Fibroblast of skin of right quadriceps (primary cell): ENCODE measurements around the gene ZNHIT2.
A peak's percentile ranks its signal among the peaks of the same experiment; 100 is the strongest.
"Not testable (repeated sequence)": the region's sequence is repeated elsewhere in the genome, so short reads cannot be mapped to it uniquely, and the experiment has no call there.

Experiments
- DNase-seq: peaks from one replicate; pipeline ENCODE4 v3.0.0-alpha.2; 2013

ZNHIT2 gene

GRCh38 chr11:65118891-65119669, 1.6 kb upstream of the ZNHIT2 start:
- not testable (repeated sequence) for DNase-seq

- DNase-seq, result no peak
Observed at GRCh38 chr11:65118097-65118837, 766 bp upstream of the ZNHIT2 start.

DNA sequence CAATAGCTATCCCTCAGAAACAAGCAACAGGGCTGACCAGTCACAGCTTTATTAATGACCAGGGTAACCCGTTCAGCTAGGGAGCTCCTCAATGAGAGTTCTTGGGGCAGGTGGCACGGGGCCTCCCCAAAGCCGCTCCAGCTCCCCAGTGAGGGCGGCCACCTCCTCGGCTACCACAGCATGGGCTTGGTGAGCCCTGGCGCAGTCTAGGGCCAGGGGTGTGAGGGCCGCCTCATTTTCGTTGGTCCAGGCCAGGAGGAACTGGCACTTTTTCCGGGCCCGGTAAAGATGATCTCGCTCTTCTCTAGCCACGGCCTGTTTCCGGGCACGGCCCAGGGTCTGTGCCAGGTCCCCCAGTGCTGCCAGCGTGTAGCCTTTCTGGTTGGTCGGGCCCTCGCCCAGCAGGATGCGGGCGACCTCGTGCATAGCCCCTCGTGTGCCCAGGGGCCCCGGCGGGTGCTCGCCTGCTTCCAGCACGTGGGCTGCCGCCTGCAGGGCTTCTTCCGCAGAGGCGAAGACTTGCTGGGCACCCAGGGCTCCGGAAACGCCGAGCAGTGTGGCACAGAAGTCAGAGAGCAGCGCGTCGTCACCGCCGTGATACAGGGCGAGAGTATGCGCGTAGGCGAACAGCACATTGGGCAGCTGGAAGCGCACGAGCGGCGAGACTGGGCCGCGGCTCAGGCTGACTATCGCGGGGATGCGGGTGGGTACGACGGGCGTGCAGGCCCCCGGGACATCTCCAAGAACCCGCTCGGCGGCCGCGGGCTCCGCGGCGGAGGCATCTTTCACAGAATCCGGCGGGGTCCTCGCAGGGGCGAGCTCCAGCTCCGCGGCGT, 913 bp downstream of the ZNHIT2 start:
- DNase-seq, result no peak

GRCh38 chr11:65115361-65116082, 2.0 kb downstream of the ZNHIT2 start:
- no peak for DNase-seq

DNA sequence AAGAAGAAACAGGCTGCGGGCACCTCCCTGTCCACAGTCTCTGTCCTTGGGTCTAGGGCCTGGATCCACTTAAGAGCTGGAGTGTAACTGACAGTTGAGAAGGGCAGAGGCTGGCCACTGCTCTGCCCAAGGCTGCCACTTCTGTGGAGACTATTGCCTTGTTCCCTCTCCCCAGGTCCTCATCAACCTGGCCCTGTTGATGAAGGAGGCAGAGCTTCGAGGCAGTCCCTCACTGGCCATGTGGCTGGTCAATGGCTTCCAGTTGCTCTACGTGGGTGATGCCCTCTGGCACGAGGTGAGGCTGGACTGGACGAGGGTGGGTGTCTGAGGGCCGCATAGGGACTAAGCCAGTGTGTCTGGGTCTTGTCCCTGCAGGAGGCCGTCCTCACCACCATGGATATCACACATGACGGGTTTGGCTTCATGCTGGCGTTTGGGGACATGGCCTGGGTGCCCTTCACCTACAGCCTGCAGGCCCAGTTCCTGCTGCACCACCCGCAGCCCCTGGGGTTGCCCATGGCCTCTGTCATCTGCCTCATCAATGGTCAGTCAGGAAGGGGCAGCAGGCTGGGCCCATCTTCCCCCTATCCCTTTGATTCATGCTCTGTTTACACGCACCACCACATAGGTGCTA, 2.8 kb downstream of the ZNHIT2 start:
- no peak for DNase-seq

DNA sequence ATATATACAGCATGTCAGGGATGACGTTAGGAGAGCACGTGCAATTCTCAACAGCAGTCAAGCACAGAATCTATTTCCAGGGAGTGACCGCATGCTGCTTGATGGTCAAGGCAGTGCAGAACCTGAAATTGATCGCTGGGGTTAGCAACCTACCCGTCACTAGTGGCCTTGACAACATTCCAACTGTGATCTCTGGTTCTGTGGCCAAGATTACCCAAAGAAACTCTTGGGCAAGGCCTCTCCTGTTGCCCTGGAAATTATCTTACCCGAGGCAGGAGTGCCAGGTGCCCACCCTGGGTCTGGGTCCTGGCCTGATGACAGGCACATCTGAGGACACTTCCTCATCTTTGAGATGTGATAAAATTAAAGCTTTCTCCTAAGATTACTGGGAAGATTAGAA, 3.7 kb downstream of the ZNHIT2 start:
- DNase-seq, result no peak

DNA sequence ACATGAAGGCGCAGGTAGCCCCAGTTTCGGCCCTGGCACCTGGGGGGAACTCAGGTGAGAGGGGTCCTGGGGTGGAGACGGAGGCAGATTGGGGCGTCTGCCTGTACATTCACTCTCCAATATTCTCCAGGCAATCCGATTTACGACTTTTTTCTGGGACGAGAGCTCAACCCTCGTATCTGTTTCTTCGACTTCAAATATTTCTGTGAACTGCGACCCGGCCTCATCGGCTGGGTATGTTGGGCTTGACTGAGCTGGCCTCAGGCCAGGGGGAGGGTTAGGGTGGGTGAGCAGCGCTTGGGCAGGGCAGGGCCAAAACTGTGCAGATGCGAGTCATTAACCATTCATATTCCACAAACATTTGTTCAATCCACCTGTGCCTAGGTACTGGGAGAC, 4.1 kb downstream of the ZNHIT2 start:
- DNase-seq, result no peak

DNA sequence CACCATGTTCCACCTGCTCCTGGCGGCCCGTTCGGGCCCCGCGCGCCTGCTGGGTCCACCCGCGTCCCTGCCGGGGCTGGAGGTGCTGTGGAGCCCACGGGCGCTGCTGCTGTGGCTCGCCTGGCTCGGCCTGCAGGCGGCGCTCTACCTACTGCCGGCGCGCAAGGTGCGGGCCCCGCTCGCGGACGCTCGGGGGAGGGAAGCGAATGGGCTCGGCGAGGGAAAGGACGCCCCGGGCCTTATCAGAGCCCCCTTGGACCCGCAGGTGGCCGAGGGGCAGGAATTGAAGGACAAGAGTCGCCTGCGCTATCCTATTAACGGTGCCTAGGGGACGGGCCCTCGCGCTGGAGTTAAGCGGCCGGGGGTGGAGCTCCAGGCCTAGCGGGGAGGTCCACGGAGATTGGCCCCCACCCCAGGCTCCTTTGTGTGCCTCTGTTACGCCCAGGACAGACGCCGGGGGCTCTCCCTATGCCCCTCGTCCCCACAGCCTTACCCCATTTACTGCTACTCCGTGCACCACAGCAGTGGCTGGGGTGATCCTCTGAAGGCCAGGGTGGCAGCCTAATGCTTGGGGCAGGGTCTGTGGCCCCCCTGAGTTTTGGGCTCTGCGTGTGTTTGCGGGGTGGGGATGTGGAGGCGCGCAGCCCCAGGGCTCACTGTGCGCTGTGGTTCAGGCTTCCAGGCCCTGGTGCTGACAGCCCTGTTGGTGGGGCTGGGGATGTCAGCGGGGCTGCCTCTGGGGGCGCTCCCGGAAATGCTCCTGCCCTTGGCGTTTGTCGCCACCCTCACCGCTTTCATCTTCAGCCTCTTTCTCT, 4.7 kb downstream of the ZNHIT2 start:
- no peak for DNase-seq

GRCh38 chr11:65111744-65112545, 5.6 kb downstream of the ZNHIT2 start, which contains the start of gene TM7SF2:
Gene TM7SF2 (plus strand): TSS chr11:65111872. CDS start chr11:65112016, 144 bp downstream.
- DNase-seq, result peak; percentile 87

DNA sequence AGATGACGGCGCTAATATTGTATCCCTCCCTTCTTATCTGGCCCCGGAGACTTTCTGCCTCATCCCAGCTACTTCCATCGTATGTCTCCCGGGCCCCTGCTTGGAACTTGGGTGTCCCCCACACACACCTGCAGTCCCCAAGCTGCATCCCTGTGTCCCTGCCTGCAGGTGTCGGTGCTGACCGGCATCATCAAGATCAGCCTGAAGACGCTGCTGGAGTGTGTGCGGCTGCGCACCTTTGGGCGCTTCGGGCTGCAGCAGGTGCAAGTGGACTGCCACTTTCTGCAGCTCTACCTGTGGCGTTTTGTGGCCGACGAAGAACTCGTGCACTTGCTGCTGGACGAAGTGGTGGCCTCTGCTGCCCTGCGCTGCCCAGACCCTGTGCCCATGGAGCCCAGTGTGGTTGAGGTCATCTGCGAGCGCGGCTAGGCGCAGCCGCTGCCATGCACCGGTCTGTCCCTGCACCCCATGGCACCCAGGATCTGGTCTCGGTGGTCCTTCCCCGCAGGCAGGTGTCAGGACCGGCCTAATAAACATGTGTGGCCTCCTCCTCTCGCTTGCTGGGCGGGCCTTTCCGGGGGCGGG, 6.2 kb downstream of the ZNHIT2 start:
- no peak for DNase-seq

DNA sequence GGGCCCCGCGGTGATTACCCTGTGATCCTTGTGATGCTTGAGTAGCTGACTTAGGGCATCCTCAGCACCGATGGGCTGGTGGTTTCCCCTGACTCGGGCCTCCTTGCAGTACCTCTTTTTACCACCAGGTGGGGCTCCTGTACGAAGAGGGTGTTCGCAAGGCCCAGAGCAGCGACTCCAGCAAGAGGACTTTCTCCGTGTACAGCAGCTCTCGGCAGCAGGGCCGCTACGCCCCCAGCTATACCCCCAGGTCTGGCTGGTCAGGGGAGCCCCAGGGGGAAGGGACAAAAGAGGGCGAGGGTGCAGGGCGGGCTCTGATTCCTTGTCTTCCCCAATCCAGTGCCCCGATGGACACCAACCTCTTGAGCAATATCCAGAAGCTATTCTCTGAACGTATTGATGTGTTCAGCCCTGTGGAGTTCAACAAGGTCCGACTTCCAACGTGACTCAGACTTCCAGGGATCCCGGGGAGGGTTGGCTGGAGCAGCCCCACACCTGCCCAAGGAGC, 7.1 kb downstream of the ZNHIT2 start:
- DNase-seq, result peak; percentile 67

- DNase-seq, result no peak
Observed at GRCh38 chr11:65109231-65110198, 8.0 kb downstream of the ZNHIT2 start.

GRCh38 chr11:65108469-65109123, 8.9 kb downstream of the ZNHIT2 start:
- DNase-seq, result no peak

DNA sequence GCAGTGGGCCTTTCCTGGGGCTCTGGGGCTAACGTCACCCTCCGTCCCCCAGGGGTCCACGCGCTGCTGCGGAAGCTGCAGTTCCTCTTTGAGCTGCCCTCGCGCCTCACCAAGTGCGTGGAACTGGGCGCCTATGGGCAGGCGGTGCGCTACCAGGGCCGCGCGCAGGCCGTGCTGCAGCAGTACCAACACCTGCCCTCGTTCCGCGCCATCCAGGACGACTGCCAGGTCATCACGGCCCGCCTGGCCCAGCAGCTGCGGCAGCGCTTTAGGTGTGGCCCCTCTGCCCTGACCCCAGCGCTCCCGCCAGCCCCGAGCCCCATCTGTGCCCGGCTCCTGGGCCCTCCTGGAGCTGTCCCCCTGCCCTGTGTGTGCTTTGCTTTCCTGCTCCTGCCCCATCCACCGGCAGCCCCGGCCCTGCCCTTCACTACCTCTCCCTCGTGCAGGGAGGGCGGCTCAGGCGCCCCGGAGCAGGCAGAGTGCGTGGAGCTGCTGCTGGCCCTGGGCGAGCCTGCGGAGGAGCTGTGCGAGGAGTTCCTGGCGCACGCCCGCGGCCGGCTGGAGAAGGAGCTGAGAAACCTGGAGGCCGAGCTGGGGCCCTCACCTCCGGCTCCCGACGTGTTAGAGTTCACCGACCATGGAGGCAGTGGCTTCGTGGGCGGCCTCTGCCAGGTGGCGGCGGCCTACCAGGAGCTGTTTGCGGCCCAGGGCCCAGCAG, 9.6 kb downstream of the ZNHIT2 start:
- no peak for DNase-seq

GRCh38 chr11:65107078-65107477, 10.4 kb downstream of the ZNHIT2 start:
- no peak for DNase-seq

GRCh38 chr11:65104628-65105027, 12.9 kb downstream of the ZNHIT2 start:
- no peak for DNase-seq

DNA sequence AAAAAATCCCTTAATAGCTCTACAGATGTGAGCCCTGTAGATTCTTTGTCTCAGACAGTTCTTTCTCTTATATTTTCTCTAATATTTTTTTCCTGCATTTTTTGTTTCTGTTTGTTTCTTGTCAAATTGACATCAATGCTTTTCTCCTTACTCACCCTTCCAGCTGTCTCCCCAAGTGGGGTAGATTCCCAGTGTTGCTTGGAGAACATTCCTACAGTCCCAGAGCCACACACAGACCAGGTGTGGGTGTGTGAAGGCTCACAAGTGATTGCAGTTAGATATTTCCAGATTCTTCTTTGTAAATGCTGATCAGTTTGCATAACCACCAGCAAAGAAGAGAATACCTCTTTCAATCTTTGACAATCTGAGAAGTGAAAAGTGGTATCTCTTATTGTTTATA, 14.0 kb downstream of the ZNHIT2 start:
- no peak for DNase-seq
